SU-DHL-6 (cell line): ENCODE data around the gene SLC32A1.

Source experiments
- H2AFZ ChIP-seq: fragments of 200-600 bp; sonication (generic); 2 replicates; pipeline ENCODE4 v1.6.1; 2014; ENCODE audit warnings: low read depth, mild to moderate bottlenecking, moderate library complexity, mixed read lengths, antibody characterized with exemption, low read length; ENCODE audit not compliant: severe bottlenecking
- H3F3A ChIP-seq: fragments of 200-600 bp; shearing (Covaris generic); 2 replicates; pipeline ENCODE4 v1.6.0; 2016; ENCODE audit warnings: antibody characterized with exemption, mild to moderate bottlenecking; ENCODE audit not compliant: insufficient read depth
- H3K27ac ChIP-seq: fragments of 200-600 bp; sonication (generic); 2 replicates; pipeline ENCODE4 v1.5.1; 2016; ENCODE audit warnings: low read depth, mild to moderate bottlenecking, low read length, moderate library complexity, mixed read lengths
- H3K27me3 ChIP-seq: fragments of 200-600 bp; sonication (generic), shearing (Covaris generic); 2 replicates; pipeline ENCODE4 v1.6.0; 2014; ENCODE audit warnings: mild to moderate bottlenecking, low read length
- H3K36me3 ChIP-seq: fragments of 200-600 bp; sonication (generic); 2 replicates; pipeline ENCODE4 v1.6.1; 2014; ENCODE audit warnings: mild to moderate bottlenecking, low read length, mixed read lengths
- H3K4me2 ChIP-seq: fragments of 300-600, 200-600 bp; shearing (Covaris generic), sonication (generic); 2 replicates; pipeline ENCODE4 v1.6.0; 2014; ENCODE audit warnings: low read length, low read depth, mild to moderate bottlenecking; ENCODE audit not compliant: poor library complexity, severe bottlenecking
- H3K4me3 ChIP-seq: fragments of 200-600 bp; sonication (generic); 2 replicates; pipeline ENCODE4 v1.5.1; 2014; ENCODE audit warnings: antibody characterized with exemption, low read length, mild to moderate bottlenecking, mixed read lengths; ENCODE audit not compliant: insufficient read depth, poor library complexity, severe bottlenecking
- H3K79me2 ChIP-seq: fragments of 200-600 bp; sonication (generic); 2 replicates; pipeline ENCODE4 v1.6.1; 2014; ENCODE audit warnings: mild to moderate bottlenecking, low read length, moderate library complexity; ENCODE audit not compliant: insufficient read depth
- H3K9ac ChIP-seq: fragments of 200-600 bp; sonication (generic); 2 replicates; pipeline ENCODE4 v1.7.0; 2014; ENCODE audit warnings: mild to moderate bottlenecking, low read length
- H3K9me2 ChIP-seq: fragments of 200-600 bp; sonication (generic); replicated peaks from 2 replicates; pipeline ENCODE4 v1.6.1; 2014; ENCODE audit warnings: low read length; ENCODE audit not compliant: insufficient read depth
- H3K9me3 ChIP-seq: fragments of 200-600 bp; sonication (generic); 2 replicates; pipeline ENCODE4 v1.6.1; 2014; ENCODE audit warnings: low read length, mixed read lengths; ENCODE audit not compliant: insufficient read depth
- H4K20me1 ChIP-seq: fragments of 200-600 bp; sonication (generic); 2 replicates; pipeline ENCODE4 v1.6.1; 2014; ENCODE audit warnings: low read depth, mild to moderate bottlenecking, antibody characterized with exemption, low read length, moderate library complexity, mixed read lengths
- CTCF ChIP-seq: fragments of 200-600 bp; sonication (generic); IDR thresholded peaks from one replicate; pipeline ENCODE4 v1.5.1; 2017; ENCODE audit warnings: antibody characterized with exemption, mild to moderate bottlenecking, low read length, moderate library complexity; ENCODE audit not compliant: insufficient read depth, poor library complexity, severe bottlenecking
- EZH2phosphoT487 ChIP-seq: fragments of 200-600 bp; sonication (generic), shearing (Covaris generic); conservative IDR thresholded peaks from 2 replicates; pipeline ENCODE4 v1.6.1; 2018; ENCODE audit warnings: mild to moderate bottlenecking, antibody characterized with exemption, low read length, moderate library complexity, mixed read lengths

Gene SLC32A1

GRCh38 chr20:38751360-38751976, 27.2 kb downstream of the SLC32A1 start:
- H4K20me1 ChIP-seq: no peaks in the 10 kb centered on the region
- H3K79me2 ChIP-seq: no peaks in the 10 kb centered on the region
- H3K9me3 ChIP-seq: no peaks in the 10 kb centered on the region
- H3F3A ChIP-seq: peaks cover 8% of the 10 kb centered on the region; the same call in 1 of the 2 replicates
- H3K9ac ChIP-seq: no peak overlapping the region
- H3K27ac ChIP-seq: no peak overlapping the region
- H3K9me2 ChIP-seq: no peaks in the 10 kb centered on the region
- H2AFZ ChIP-seq: no peak overlapping the region
- TF ChIP-seq CTCF: peak; percentile 54
- no peak for TF ChIP-seq EZH2phosphoT487
- 0 out of 2 replicates have a peak, but pooled peaks cover 4% of the 10 kb centered on the region for H3K36me3 ChIP-seq
- H3K27me3 ChIP-seq: no peaks in the 10 kb centered on the region
- no peak overlapping the region for H3K4me3 ChIP-seq
- no peak overlapping the region for H3K4me2 ChIP-seq

- Histone ChIP-seq H3K36me3 (0 out of 2 replicates have a peak, but pooled peaks cover 4% of the 10 kb centered on the region), H3K79me2 (no peaks in the 10 kb centered on the region), H3K9ac (no peak overlapping the region), H3K27ac (no peak overlapping the region), H2AFZ (no peak overlapping the region), H3K4me2 (no peak overlapping the region), H3K27me3 (no peaks in the 10 kb centered on the region), H3K4me3 (no peak overlapping the region), H3K9me2 (no peaks in the 10 kb centered on the region), H3K9me3 (no peaks in the 10 kb centered on the region), H4K20me1 (no peaks in the 10 kb centered on the region), H3F3A (peaks cover 8% of the 10 kb centered on the region; the same call in 1 of the 2 replicates)
- no peak for TF ChIP-seq CTCF
- no peak for TF ChIP-seq EZH2phosphoT487
Observed at GRCh38 chr20:38752029-38752428, 27.7 kb downstream of the SLC32A1 start.

- Histone ChIP-seq H3K4me2 (no peak overlapping the region), H3K4me3 (no peak overlapping the region), H3K27me3 (no peaks in the 10 kb centered on the region), H3K79me2 (no peaks in the 10 kb centered on the region), H3K9me2 (no peaks in the 10 kb centered on the region), H3K36me3 (0 out of 2 replicates have a peak, but pooled peaks cover 4% of the 10 kb centered on the region), H3K9ac (no peak overlapping the region), H3K9me3 (no peaks in the 10 kb centered on the region), H3F3A (peaks cover 8% of the 10 kb centered on the region; the same call in 1 of the 2 replicates), H3K27ac (no peak overlapping the region), H2AFZ (no peak overlapping the region), H4K20me1 (no peaks in the 10 kb centered on the region)
- TF ChIP-seq EZH2phosphoT487 (no peak), CTCF (no peak)
Observed at GRCh38 chr20:38754924-38755323, 30.6 kb downstream of the SLC32A1 start.
